Left ventricle myocardium superior (tissue), 1 donor: ENCODE results near the gene CELSR1. TPM values are rescaled to one million over a fixed set of nuclear protein-coding genes. Genes with fewer than 3 reads are reported as not detected.

Source experiments
- ATAC-seq: fragments of 200-7000 bp; cut with Tn5 transposase; one replicate; pipeline ENCODE4 v1.9.1; 2020; ENCODE audit warnings: mild to moderate bottlenecking, moderate library complexity
- DNase-seq: peaks from one replicate; pipeline ENCODE4 v3.0.0-alpha.2; 2020
- intact Hi-C: fragments of 100-400 bp; cut with micrococcal nuclease; formaldehyde crosslinking; loops from one replicate; pipeline ENCODE4 v1.11.0; 2022
- total RNA-seq: library from RNA; stranded (reverse); fragmentation: NEBNext Ultra II Directional; extraction: Animal tissue kit (Norgen Biotek cat#: 25700); gene quantifications from one replicate; pipeline ENCODE4 v1.2.1, GENCODE V29; 2021
- donor health status: DM: no; HTN: yes; CAD: no; lungs with severe emphysema.

Gene CELSR1
- total RNA-seq, 1 donor from 2014 or later, result 9.7 TPM

GRCh38 chr22:46354993-46355305, 182.5 kb downstream of the CELSR1 start:
- intact Hi-C loops, result no loop called here
- ATAC-seq (no peak), DNase-seq (no peak)

- intact Hi-C loops, result no loop called here
- ATAC-seq (no peak), DNase-seq (no peak)
Observed at GRCh38 chr22:46354176-46354992, 183.0 kb downstream of the CELSR1 start.

- intact Hi-C loops, result no loop called here
- DNase-seq (no peak), ATAC-seq (peak; percentile 17)
Observed at GRCh38 chr22:46353483-46354105, 183.8 kb downstream of the CELSR1 start.

DNA sequence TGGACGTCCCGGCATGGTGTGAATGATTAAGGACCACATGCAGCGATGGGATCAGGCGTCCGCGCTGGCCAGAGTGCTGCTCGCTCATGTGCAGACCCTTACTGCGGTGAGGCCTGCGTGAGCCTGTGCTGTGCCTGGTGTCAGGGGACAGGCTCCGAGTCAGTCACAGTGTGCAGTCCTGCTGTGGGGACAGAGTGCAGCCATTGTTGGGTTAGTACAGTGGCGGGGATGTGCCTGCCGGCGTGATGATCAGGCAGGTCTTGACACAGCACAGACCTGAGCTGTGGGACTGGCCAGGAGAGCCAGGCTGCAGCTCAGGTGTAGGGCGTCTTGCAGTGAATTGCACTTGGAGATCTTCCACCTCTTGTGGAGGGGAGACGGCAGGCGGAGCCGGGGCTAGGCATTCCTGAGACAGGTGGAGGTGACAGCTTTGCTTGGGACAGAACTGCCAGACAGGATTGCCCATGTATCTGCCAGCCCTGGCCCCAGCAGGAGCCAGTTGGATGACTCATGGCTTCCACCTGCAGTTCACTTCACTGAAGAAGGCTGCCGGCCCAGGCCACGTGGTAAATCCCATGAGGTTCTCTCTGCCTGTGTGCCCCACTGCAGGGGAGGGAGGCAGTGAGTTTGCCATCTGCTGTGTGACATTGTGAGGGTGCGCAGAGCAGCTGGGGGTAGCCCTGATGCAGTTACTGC, 184.6 kb downstream of the CELSR1 start:
- DNase-seq, result peak; percentile 81
- intact Hi-C loops, result no loop called here
- ATAC-seq, result peak; percentile 79

DNA sequence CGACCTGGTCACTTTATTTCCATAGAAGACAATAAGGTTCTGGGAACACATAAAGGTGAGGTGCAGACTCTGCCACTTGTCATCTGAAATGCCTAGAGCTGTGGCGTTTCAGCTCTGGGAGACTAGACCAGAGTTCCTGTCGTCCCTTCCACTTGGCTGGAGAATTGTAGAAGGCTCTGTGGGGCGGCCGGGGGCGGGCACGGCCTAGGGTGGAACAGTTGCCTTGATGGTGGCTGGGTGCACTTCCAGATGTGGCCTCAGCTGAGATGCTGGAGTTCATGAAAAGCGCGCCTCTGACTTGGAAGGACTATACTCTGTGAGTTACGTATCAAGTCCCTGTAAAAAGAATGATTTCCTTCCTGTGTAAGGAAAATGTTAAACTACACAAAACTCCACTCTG, 185.1 kb downstream of the CELSR1 start:
- ATAC-seq (no peak), DNase-seq (no peak)
- intact Hi-C loops, result no loop called here

DNA sequence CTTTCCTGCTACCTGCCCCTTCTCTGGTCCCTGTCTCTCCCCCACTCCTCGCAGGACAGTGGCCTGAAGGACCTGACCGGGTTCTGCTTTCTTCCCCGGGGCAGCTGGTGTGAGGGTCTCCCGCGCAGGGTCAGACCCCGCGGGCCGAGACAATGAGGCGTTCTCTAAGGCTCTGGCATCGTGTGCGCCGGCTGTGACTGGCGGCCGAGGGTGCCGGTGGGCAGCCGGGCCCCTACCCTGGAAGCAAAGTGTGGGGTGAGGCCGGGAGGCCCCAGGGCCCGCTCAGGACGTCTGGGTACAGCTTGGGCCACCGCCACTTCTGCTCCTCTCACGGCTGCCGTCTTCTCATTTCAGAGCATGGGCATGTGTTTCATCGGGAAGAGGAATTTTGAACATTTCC, 185.7 kb downstream of the CELSR1 start:
- no peak for DNase-seq
- ATAC-seq, result no peak
- intact Hi-C loops, result no loop called here

- intact Hi-C loops, result no loop called here
- DNase-seq (no peak), ATAC-seq (no peak)
Observed at GRCh38 chr22:46351131-46351735, 186.2 kb downstream of the CELSR1 start.

- intact Hi-C loops, result no loop called here
- DNase-seq, result no peak
- no peak for ATAC-seq
Observed at GRCh38 chr22:46350646-46351045, 186.8 kb downstream of the CELSR1 start.

DNA sequence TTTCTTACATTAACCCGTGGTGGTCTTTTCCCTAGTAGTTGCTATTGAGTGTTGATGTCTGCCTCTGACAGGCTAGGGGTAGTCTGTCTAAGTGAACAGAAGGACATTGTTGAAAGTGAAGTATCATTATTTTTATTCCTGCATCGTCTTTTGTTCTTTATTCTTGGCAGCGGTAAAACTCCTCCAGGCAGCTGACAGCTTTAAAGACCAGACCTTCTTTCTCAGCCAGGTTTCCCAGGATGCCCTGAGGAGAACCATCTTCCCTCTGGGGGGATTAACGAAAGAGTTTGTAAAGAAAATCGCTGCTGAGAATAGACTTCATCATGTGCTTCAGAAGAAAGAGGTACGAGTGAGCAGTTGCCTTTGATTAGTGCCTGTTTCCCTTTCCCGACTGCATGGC, 187.3 kb downstream of the CELSR1 start:
- intact Hi-C loops, result no loop called here
- DNase-seq, result no peak
- ATAC-seq, result no peak

- DNase-seq (no peak), ATAC-seq (no peak)
- intact Hi-C loops, result no loop called here
Observed at GRCh38 chr22:46349681-46350080, 187.7 kb downstream of the CELSR1 start.

GRCh38 chr22:46349238-46349637, 188.2 kb downstream of the CELSR1 start:
- ATAC-seq, result no peak
- intact Hi-C loops, result no loop called here
- DNase-seq, result no peak

DNA sequence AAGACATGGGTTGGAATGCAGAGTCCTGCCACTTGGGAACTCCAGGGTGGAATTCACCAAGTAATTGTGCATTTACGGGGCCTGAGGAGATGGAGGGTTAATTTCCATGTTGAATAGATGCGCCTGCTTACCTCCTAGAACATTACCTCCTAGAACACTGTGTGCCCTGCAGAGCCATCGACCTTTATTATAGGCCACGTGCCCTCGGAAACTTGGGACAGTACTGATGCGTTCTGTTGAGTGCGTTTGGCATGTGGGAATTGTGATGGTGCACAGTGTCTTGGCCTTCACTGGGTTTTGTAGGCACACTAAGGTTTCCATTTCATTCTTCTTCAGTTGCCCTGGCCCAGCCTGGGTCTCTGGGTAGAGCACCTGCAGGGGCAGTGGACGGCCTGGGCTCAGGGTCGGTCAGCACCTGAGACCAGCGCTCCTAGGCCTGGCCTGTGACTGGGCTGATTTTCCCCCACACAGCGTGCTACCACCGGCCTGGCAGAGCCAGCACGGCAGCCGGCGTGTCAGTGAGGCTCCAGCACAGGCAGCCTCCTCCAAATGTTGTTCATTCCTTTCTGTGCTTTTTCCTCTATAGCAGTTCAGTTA, 189.2 kb downstream of the CELSR1 start:
- intact Hi-C loops, result no loop called here
- DNase-seq (no peak), ATAC-seq (peak; percentile 23)

DNA sequence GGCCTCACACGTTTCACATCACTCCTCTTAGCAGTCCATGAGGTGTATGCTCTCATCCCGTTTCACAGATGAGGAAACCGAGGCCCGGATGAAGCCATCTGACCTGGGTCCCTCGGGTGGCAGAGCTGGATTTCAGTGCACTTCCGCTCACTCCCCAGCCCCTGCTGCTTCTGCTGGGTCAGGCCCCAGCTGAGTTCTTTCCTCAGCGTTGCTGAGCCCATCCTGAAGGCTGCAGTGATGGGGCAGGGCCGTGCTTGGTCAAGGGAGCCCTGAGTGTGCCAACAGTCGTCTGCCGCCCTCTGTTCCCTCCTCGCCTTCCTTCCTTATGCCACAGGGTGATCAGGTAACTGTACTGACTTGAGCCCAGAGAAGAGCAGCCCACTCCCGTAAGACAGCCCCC, 189.8 kb downstream of the CELSR1 start:
- intact Hi-C loops, result no loop called here
- ATAC-seq, result no peak

DNA sequence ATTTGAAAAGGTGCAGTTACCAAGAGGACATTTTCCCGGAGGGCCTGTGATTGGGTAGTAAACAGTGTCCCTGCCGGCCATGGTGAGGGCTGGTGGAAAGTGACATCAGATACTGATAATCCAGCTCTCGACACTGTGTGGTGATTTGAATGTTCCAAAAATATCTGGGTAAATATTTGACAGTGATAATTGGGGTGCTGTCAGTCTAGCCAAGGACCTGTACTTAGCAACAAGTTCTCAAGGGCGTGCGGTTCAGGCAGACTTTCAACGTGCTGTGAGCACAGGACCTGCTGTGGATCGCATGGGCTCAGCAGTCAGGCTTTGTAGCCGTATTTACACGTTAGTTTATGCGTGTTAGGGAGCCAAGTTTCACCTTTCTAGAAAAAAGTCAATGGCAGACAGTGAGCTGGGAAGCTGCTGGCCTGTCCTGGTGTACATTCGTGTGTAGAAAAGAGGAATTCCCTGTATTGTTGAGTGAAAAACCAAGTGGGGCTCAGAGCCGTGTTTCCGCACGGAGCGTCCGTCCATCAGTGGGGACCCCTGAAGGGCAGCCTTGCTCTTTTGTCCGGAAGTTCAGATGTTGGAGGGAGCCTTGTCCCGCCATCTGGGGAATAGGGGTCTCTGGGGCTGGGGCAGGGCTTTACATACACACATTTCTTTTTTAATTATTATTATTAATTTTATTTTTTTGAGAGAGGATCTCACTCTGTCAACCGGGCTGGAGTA, 190.6 kb downstream of the CELSR1 start:
- intact Hi-C loops, result no loop called here
- ATAC-seq (peak; percentile 81), DNase-seq (peak; percentile 79)

More for the DNA sequence above, 189.8 kb downstream of the CELSR1 start:
- no peak for DNase-seq

DNA sequence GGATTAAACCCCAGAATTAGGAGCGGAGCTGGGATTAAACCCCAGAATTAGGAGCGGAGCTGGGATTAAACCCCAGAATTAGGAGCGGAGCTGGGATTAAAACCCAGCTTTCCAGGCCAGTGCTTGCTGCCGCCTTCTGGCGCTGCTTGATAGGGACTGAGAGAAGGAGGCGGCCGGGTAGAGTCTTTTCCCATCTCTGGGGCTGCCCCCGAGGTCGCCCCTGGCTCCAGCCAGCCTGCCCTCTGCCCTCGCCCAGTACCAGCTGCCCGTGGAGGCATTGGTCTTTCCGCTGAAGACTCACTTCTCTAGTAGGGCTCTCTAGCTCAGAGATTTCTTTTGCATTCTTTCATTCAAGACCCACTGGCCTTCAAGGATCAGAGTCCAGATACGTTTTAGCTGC, 196.7 kb downstream of the CELSR1 start:
- DNase-seq, result peak; percentile 14

DNA sequence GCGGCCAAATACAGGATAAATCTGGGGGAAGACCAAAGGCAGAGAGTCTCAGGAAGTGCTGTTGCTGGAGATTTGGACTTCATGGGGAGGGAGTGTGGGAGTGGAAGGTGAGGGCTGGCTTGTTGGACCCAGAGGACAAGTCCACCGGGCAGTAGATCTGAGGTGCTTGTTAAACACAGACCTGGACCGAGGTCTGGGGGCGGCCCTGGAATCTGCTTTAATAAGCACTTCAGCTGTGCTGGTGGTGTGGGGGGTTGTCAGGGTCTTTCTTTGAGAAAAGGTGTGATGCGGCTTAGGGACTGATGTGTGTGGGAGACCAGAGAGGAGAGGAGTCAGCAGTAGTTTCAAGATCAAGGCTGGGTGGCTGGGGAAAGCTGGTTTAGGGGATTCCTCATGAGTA, 197.5 kb downstream of the CELSR1 start:
- intact Hi-C loops, result no loop called here
- no peak for ATAC-seq
- DNase-seq, result peak; percentile 11

More for the DNA sequence above, 196.7 kb downstream of the CELSR1 start:
- ATAC-seq, result no peak
- intact Hi-C loops, result no loop called here

DNA sequence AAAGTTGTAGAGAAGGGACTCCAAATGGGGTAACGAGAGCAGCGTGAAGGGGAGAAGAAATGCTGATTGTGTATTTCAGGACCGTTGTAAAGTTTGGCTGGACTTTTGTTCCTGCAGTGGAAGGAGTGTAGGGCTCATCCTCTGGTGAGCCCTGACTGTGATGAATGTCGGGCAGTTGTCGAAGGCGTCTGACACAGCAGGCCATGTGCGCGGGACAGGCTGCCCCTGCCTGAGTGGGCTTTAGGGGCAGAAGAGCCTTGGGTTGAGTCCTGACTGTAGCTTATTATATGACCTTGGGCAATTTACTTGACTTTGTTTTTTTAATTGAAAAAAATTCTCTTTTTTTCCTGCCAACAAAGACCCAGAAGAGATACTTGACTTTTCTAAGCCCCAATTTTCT, 198.8 kb downstream of the CELSR1 start:
- ATAC-seq, result no peak
- intact Hi-C loops, result no loop called here
- DNase-seq, result peak; percentile 5

DNA sequence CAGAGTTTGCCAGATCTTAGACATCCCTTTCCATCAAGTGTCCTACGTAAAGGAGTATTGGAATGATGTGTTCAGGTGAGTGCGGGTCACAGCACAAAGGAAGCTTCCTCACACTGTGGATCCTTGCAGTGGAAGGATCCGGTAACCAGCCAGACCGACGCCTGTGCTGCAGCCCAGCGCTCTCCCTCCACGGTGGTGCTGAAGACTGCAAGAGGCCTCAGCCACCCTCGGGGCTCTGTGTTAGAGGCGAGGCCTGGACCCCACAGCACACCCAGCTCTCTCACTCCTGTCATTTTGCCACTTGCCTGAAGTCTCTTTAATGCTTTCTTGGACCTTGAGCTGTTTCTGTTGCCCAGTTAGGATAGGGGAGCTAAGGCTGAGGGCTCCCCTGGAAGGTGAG, 199.6 kb downstream of the CELSR1 start:
- peak; percentile 15 for DNase-seq
- intact Hi-C loops, result no loop called here
- ATAC-seq, result no peak
